Fibroblast of skin of scalp (primary cell): ENCODE data around the gene HOATZ.

Source experiments
- DNase-seq: peaks from one replicate; pipeline ENCODE4 v3.0.0-alpha.2; 2013

Gene HOATZ

DNA sequence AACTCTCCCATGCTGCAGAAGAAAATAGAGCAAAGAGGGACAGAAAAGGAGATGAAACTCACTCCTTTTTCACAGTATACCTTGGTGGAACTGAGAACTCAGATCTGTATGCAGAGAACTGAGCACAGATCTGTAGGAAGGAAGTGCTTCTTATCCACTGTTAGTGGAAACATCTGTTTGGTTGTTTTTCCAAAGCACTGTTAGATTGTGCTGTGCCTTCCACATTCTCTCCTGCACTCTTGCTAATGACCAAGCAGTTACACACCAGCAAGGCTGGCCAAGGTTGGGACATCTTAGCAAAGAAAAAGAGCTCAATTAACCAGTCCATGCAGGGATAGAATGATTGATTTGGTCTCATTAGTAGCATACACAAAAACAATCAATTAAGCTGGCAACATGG lies 67.6 kb downstream of the HOATZ start:
- DNase-seq = no peak

DNA sequence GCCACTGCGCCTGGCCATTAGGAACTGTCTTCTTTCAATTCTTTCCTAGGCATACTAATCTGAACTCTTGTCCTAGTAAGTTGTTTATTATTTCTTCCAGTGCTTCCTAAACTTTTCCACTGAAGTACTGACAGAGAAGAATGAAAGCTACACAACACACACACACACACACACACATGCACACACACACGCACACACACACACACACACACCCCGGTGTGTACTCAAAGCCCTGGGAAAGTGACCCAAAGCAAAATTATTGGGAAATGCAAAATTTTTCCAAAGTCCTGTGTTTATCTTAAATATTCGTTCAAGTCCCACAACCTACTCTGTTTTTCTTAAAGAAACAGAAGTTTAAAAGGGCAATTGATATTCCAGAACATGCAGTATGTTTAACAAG lies 68.3 kb downstream of the HOATZ start:
- no peak for DNase-seq

DNA sequence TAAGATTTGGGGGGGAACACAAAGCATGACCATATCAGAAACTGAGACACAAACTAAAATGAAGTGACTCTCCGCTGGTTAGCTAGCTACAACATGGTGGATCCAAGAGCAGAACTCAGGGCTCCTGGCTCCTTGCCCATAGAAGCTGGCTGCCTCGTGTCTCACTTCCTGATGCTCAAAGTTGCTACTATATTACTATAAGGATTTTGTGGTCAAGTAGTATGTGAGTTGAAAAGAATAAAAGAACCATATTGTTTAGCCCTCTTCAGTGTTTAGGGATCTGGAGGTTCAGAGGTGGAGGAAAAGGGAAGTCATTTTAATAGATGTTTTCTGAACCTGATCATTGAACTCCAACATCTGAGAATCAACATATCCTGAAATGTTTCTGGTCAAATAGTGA lies 70.8 kb downstream of the HOATZ start:
- peak; percentile 87 for DNase-seq

DNA sequence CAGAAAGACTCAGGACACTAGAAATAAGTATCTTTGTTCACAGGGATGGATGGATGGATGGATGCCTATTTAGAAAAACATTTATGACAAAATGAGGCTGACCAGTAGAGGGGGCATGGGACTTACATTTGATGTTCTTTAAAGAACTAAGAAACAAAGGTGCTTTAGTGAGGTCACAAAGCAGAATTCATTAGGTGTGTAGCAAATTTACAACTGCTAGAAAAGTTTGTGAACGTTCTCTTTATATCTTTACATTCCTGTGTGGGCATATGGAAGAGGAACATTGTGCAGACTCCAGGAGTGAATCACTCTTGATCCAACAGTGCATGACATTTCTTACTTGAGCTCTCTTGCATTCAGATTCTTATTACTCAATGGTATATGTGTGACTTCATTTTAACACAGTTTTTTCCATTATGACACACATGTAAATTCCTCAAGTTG lies 71.8 kb downstream of the HOATZ start:
- peak; percentile 49 for DNase-seq
